K562 (cell line): ENCODE results near the gene ACOT4. TPM values are rescaled to one million over a fixed set of nuclear protein-coding genes. Genes with fewer than 3 reads are reported as not detected.
"Not testable (repeated sequence)": the region's sequence is repeated elsewhere in the genome, so short reads cannot be mapped to it uniquely, and the experiment has no call there.

Experiments used
- ATAC-seq: fragments of 200-7000 bp; cut with Tn5 transposase; 3 replicates; pipeline ENCODE4 v1.9.1; 2020; ENCODE audit warnings: moderate library complexity
- BruUV-seq: library from RNA; stranded (reverse); fragments of 400-500 nt; replicated peaks from 2 replicates; lab custom pipeline; 2021; lab: Mats Ljungman, UMichigan
- CTCF ChIA-PET: fragments of 300-600 bp; formaldehyde crosslinking; extraction: SDS; loops from one replicate; lab custom pipeline; 2021; ENCODE audit warnings: low intra/inter-chr PET ratio; lab: Yijun Ruan, JAX
- POLR2A ChIA-PET: fragments of 300-600, 350-650 bp; sonication (Branson Sonifier 250); formaldehyde crosslinking; extraction: SDS; loops from one replicate; lab custom pipeline; 2021; ENCODE audit warnings: antibody characterized with exemption, inconsistent platforms; lab: Yijun Ruan, JAX
- DNase-seq, 4 experiments: peaks; one replicate each; pipeline versions ENCODE4 v3.0.0 to v3.0.0-alpha.2; 2011 to 2018; ENCODE audit warnings: low spot score in 3 of 4, mixed read lengths in 3 of 4; ENCODE audit errors: extremely low read depth in 1 of 4
- FAIRE-seq: peaks from 2 replicates; lab custom pipeline; 2011; peaks lifted over from hg19 to GRCh38; lab: Jason Lieb, UNC
- H2AFZ ChIP-seq: 2 replicates; pipeline ENCODE4 v1.6.0; 2011; ENCODE audit warnings: low read depth, low read length, control low read depth, inconsistent platforms
- H3K27ac ChIP-seq: fragments of 200-600 bp; 3 replicates; pipeline ENCODE4 v1.8.0; 2011; ENCODE audit warnings: low read depth, mild to moderate bottlenecking, control low read depth, inconsistent platforms, low read length, moderate library complexity, mixed read lengths; ENCODE audit errors: extremely low read depth
- H3K27me3 ChIP-seq, 2 experiments: fragments of 300-600 bp in 1 of 2; 2 replicates in 1 of 2; 3 replicates in 1 of 2; pipeline versions ENCODE4 v1.6.0 to v1.8.0; 2011; ENCODE audit warnings: inconsistent platforms in 2 of 2, low read length in 2 of 2, mild to moderate bottlenecking in 1 of 2, mixed read lengths in 1 of 2, moderate library complexity in 1 of 2; ENCODE audit not compliant: control insufficient read depth in 2 of 2, insufficient read depth in 2 of 2
- H3K36me3 ChIP-seq: fragments of 300-600 bp; 3 replicates; pipeline ENCODE4 v1.8.0; 2011; ENCODE audit warnings: mild to moderate bottlenecking, low read length, inconsistent platforms; ENCODE audit not compliant: control insufficient read depth, insufficient read depth
- H3K4me1 ChIP-seq, 2 experiments: fragments of 200-600 bp in 1 of 2; replicated peaks in 1 of 2; 2 replicates in 1 of 2; 3 replicates in 1 of 2; pipeline versions ENCODE4 v1.5.1 to v1.8.0; 2011; ENCODE audit warnings: inconsistent platforms in 2 of 2, low read length in 2 of 2, mild to moderate bottlenecking in 1 of 2, mixed read lengths in 1 of 2, moderate library complexity in 1 of 2; ENCODE audit not compliant: control insufficient read depth in 2 of 2, insufficient read depth in 2 of 2
- H3K4me2 ChIP-seq: 2 replicates; pipeline ENCODE4 v1.6.1; 2011; ENCODE audit warnings: low read length, control low read depth, inconsistent platforms, mixed read lengths; ENCODE audit not compliant: insufficient read depth
- H3K4me3 ChIP-seq: fragments of 200-600 bp; sonication (generic), shearing (Covaris generic); 2 replicates; pipeline ENCODE4 v1.5.1; 2016; ENCODE audit warnings: control low read depth, inconsistent platforms
- H3K79me2 ChIP-seq: fragments of 200-600 bp; 3 replicates; pipeline ENCODE4 v1.8.0; 2011; ENCODE audit warnings: low read length, inconsistent platforms; ENCODE audit not compliant: control insufficient read depth, insufficient read depth
- H3K9ac ChIP-seq, 2 experiments: 2 replicates each; pipeline versions ENCODE4 v1.6.0 to v1.6.1; 2011; ENCODE audit warnings: low read depth in 2 of 2, low read length in 2 of 2, control low read depth in 1 of 2, inconsistent platforms in 1 of 2, mild to moderate bottlenecking in 1 of 2, mixed read lengths in 1 of 2; ENCODE audit not compliant: insufficient read depth in 1 of 2
- H3K9me1 ChIP-seq: one replicate; pipeline ENCODE4 v1.6.0; 2011; ENCODE audit warnings: inconsistent platforms, mild to moderate bottlenecking, low read length, moderate library complexity; ENCODE audit not compliant: control insufficient read depth, insufficient read depth
- H3K9me3 ChIP-seq: replicated peaks from 2 replicates; pipeline ENCODE4 v1.5.1; 2011; ENCODE audit warnings: low read depth, low read length, inconsistent platforms; ENCODE audit not compliant: control insufficient read depth, insufficient read depth
- H4K20me1 ChIP-seq: replicated peaks from 2 replicates; pipeline ENCODE4 v1.6.1; 2011; ENCODE audit warnings: low read length, inconsistent platforms, mixed read lengths; ENCODE audit not compliant: control insufficient read depth, insufficient read depth
- WGBS: fragments of 100-300 bp; shearing (Covaris generic); methylation state at CpG from one replicate; pipeline ENCODE4 v1.1.6; 2016; ENCODE audit warnings: low coverage, mixed read lengths; ENCODE audit not compliant: insufficient coverage; ENCODE audit errors: missing lambda C conversion rate; 5-methylcytosine and 5-hydroxymethylcytosine counted together
- in situ Hi-C: fragments of 300-500 bp; cut with MboI; formaldehyde crosslinking; loops from 4 replicates; pipeline ENCODE4 v1.15.0; 2018; ENCODE audit warnings: inconsistent platforms, mixed read lengths
- intact Hi-C: fragments of 100-400 bp; cut with micrococcal nuclease; formaldehyde crosslinking; loops from 2 replicates; pipeline ENCODE4 v1.14.2; 2022
- polyA plus RNA-seq, 8 experiments: library from polyadenylated mRNA; depleted of rRNA in 4 of 8; stranded (reverse) in 5 of 8; unstranded in 3 of 8; fragments of >200 nt; fragmentation: Nextera tagmentation in 2 of 8; fragmentation: Illumina TruSeq in 1 of 8; extraction: Ambion mirVana in 2 of 8; extraction: Trizol in 1 of 8; gene quantifications; 2 replicates each; pipeline versions ENCODE4 v1.2.1 to v1.2.3, GENCODE V29; 2011 to 2014; ENCODE audit warnings: inconsistent platforms in 1 of 8, missing spikeins in 1 of 8
- total RNA-seq, 7 experiments: library from RNA; depleted of rRNA in 6 of 7; stranded (reverse); fragments of >200 nt in 6 of 7; fragmentation: Illumina TruSeq in 2 of 7; extraction: Trizol in 2 of 7; gene quantifications; 2 replicates each; pipeline versions ENCODE4 v1.2.1 to v1.2.3, GENCODE V29; 2011 to 2021; ENCODE audit warnings: low replicate concordance in 1 of 7

Gene ACOT4
- total and polyA plus RNA-seq, 9 of the 15 experiments (the other 6 are each of a cell fraction or from before 2014, with no cell fraction given) = not detected

- H3K9me3 ChIP-seq, H3K27ac ChIP-seq, BruUV-seq, H3K4me2 ChIP-seq, H3K27me3 ChIP-seq, FAIRE-seq, in situ Hi-C loops, H3K4me1 ChIP-seq, CTCF ChIA-PET, H3K4me3 ChIP-seq, intact Hi-C loops, H3K36me3 ChIP-seq, POLR2A ChIA-PET, H3K9ac ChIP-seq, H3K9me1 ChIP-seq, H3K79me2 ChIP-seq, H4K20me1 ChIP-seq, DNase-seq, H2AFZ ChIP-seq, ATAC-seq: not testable (repeated sequence)
- no CpG with 5 or more reads among the region's 1 CpG for WGBS
These were observed 46.3 kb upstream of the ACOT4 start for GRCh38 chr14:73545353-73545752.

GRCh38 chr14:73549097-73549496, 42.6 kb upstream of the ACOT4 start:
- H4K20me1 ChIP-seq, intact Hi-C loops, H3K9me3 ChIP-seq, ATAC-seq, in situ Hi-C loops, DNase-seq, H3K36me3 ChIP-seq, H3K4me1 ChIP-seq, H3K4me3 ChIP-seq, H3K9ac ChIP-seq, H3K4me2 ChIP-seq, H3K79me2 ChIP-seq, FAIRE-seq, H2AFZ ChIP-seq, H3K27ac ChIP-seq, CTCF ChIA-PET, H3K9me1 ChIP-seq, POLR2A ChIA-PET, H3K27me3 ChIP-seq, BruUV-seq: not testable (repeated sequence)
- no CpG with 5 or more reads among the region's 3 CpGs for WGBS

GRCh38 chr14:73549889-73550524, 41.7 kb upstream of the ACOT4 start:
- H3K9me1 ChIP-seq, intact Hi-C loops, in situ Hi-C loops, H4K20me1 ChIP-seq, H2AFZ ChIP-seq, H3K36me3 ChIP-seq, H3K79me2 ChIP-seq, BruUV-seq, H3K27ac ChIP-seq, H3K4me3 ChIP-seq, ATAC-seq, DNase-seq, H3K4me2 ChIP-seq, FAIRE-seq, CTCF ChIA-PET, POLR2A ChIA-PET, H3K9me3 ChIP-seq, H3K9ac ChIP-seq, H3K4me1 ChIP-seq, H3K27me3 ChIP-seq: not testable (repeated sequence)
- no CpG with 5 or more reads among the region's 6 CpGs for WGBS
